Epithelial cell of umbilical artery (primary cell): ENCODE data around the gene PRKD1. TPM values are rescaled to one million over a fixed set of nuclear protein-coding genes. Genes with fewer than 3 reads are reported as not detected.

Experiments
- total RNA-seq: library from RNA; depleted of rRNA; stranded (reverse); fragments of >200 nt; gene quantifications from 2 replicates; pipeline ENCODE4 v1.2.3, GENCODE V29; 2014

PRKD1 gene
- 5.8 and 7.4 TPM in 2 replicates for total RNA-seq

GRCh38 chr14:29927376-29928116 is at the start of gene PRKD1:
Gene PRKD1, minus strand, starts transcription at chr14:29927847.

